ENCODE data around the gene SLC8B1.

SLC8B1 gene

DNA sequence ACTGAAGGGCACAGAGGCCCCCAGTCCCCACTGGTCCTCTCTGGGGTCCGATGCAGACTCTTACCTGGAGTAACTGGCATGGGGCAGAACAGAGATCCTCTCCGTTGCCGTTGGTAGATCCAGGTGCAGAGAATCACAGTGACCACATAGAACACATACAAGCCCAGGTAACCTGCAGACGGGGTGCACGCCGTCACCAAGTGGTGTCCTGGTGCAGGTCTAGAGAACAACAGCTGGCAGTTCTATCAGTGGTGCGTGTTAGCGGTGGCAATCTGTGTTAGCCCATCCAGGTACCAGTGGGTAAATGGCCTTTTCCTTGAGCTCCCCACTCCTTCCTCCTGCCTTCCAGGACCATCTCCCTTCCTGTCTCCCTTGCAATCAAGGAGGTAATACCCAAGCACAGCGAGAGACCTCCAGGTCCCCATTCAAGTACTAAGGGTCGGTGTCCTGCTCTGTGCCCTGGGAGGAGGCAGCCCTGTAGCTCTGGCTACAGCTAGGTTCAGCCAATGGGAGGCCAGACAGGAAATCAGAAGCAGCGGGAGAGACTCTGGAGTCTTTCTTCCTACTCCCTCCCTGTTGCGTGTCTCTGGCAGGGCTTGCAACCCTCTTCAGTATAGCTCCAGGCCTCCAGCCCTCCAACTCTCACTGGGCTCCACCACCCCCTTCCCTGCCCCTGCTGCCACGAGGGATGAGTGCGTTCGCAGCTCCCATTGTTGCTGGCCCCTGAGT lies 15.8 kb downstream of the SLC8B1 start:
- DNase-seq (no peak), ATAC-seq (no peak)

- DNase-seq (no peak), ATAC-seq (no peak)
These were observed 16.8 kb downstream of the SLC8B1 start for GRCh38 chr12:113318046-113318656.

DNA sequence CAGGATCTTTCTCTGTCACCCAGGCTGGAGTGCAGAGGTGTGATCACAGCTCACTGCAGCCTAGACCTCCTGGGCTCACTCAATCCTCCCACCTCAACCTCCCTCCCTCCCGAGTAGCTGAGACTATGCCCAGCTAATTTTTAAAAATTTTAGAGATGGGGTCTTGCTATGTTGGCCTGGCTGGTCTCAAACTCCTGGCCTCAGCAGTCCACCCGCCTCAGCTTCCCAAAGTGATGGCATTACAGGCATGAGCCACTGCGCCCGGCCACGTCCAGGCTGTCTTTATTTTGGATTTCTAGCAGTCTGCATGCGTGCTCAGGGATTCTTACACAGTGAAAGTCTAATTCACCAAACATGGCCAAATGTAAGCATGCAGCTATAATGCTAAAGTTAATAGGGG lies 17.8 kb downstream of the SLC8B1 start:
- no peak for DNase-seq
- ATAC-seq = no peak

GRCh38 chr12:113316155-113316554 lies 18.8 kb downstream of the SLC8B1 start:
- DNase-seq = no peak
- ATAC-seq = no peak

DNA sequence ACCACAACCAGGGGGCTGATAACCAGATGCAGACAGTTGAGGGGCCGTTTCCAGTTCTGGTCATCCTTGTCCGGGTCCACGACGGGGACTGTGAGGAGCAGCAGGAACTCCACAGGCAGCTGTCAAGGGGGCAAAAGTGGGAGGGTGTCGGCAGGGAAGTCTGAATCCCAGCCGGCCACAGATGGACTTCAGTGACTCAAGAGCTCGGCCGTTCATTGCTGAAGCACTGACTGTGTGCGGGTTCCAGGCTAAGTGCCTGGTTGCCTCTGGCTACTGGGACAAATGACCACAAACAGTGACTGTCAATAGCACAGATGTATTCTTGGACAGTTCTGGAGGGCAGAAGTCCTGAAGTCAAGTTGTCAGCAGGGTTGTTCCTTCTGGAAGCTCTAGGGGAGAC lies 19.6 kb downstream of the SLC8B1 start:
- DNase-seq (no peak), ATAC-seq (no peak)

DNA sequence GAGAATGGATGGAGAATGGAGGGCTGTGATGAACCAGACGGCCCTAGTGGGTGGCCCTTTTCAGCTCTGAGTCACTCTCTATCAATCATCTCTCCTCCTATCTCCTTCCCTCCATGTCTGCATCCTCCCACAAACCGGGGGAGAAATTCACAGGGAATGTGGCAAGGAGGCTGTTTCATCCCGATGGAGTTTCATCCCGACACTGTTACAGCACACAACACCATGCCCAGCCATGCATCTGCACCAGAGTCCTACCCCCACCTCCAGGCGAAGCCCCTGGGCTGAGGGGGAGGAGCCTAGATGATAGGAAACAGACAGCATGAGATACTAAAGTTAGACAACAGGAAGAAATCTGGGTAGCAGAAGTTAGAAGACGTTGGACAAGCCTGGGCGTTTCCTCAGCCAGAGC lies 20.8 kb downstream of the SLC8B1 start:
- ATAC-seq (no peak), DNase-seq (no peak)

- DNase-seq = no peak
- no peak for ATAC-seq
These were observed 24.4 kb downstream of the SLC8B1 start for GRCh38 chr12:113310489-113310888.

GRCh38 chr12:113306382-113306781 lies 28.5 kb downstream of the SLC8B1 start:
- no peak for ATAC-seq
- DNase-seq = no peak

GRCh38 chr12:113305281-113305856 lies 29.5 kb downstream of the SLC8B1 start:
- ATAC-seq (no peak), DNase-seq (no peak)

DNA sequence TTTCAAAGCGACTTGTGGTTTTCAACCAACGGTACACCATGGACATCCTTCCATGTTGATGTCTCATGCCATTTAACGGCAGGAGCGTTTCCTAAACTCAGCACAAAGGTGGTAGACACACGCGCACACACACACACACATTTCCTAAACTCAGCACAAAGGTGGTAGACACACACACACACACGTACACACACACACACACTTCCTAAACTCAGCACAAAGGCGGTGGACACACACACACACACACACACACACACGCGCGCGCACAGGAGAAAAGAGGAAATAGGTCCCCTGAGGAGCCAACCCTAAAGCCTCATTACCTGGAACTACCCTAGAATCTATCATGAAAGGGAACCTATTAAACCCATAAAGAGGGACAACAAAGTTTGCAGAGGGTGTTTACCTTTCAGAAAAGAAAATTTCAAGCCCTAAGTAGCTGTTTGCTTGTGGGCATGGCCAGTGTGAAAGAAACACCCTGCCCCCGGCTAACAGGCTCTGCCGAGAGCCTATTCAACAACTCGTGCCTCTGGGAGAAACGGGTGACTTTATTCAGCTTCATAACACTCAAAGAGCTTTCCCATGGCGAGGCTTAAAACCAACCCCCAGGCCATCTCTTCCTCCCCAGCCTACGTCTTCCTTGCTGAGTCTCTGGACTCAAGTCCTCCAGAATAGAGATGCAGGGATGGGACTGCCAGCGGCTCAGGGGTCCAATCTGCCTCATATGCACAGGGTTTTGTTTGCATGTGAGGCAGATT lies 31.8 kb downstream of the SLC8B1 start:
- DNase-seq (no peak), ATAC-seq (no peak)

DNA sequence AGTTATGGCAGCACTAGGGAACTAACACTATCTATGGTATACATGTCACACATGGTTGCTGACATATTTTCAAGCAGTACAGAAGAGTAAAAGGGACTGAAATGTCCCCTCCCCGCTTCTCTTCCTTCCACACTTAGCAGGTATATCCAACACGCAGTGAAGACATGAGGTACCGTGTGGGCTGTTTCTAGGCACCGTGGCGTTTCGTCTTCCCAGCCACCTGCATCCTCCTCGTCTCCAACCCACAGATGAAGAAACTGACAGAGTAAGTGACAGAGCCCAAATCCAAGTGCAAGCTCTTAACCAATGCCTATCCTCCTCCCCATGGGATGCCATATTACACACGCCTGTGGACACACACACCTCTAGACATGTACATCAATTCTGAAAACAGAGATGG lies 32.4 kb downstream of the SLC8B1 start:
- DNase-seq (no peak), ATAC-seq (no peak)

DNA sequence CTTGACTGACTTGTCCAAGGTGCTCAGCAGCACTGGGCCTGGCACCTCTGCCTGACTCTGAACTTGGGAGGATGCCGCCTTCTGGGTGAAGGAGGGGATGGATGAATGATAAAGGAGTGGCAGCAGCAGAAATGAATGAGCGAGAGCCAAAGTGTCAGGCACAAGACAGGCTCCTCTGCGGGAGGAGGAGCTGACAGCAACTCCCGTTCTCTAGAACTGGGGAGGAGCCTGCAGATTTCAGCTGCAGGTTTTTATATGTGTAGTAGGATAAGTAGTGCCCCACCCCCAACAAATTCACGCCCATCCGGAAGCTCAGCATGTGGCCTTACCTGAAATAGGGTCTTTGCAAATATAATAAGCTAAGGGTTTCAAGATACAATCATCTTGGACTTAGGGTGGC lies 33.1 kb downstream of the SLC8B1 start:
- no peak for ATAC-seq
- no peak for DNase-seq

DNA sequence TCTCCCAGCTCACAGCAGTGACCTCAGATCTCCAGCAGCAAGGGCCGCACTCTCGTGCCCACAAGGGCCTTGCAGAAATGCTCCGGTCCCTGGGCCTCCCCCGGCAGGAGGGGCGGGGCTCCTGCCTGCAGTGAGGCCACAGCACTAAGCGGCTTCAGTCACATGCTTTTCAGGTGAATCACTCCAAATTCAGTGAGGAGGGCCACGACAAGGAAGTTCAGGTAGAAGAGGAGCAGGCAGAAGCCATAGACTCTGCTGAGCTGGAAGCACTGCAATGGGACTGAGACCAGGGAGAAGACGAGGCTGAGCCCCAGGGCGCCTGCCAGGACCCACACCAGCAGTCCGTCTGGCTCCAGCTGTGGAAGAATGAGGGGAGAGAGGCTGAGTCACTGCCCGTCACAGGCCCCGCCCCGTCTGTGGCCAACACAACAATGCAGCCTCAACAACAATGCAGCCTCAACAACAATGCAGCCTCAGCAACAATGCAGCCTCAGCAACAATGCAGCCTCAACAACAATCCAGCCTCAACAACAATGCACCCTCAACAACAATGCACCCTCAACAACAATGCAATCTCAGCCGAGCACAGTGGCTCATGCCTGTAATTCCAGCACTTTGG lies 35.2 kb downstream of the SLC8B1 start:
- ATAC-seq (no peak), DNase-seq (no peak)

DNA sequence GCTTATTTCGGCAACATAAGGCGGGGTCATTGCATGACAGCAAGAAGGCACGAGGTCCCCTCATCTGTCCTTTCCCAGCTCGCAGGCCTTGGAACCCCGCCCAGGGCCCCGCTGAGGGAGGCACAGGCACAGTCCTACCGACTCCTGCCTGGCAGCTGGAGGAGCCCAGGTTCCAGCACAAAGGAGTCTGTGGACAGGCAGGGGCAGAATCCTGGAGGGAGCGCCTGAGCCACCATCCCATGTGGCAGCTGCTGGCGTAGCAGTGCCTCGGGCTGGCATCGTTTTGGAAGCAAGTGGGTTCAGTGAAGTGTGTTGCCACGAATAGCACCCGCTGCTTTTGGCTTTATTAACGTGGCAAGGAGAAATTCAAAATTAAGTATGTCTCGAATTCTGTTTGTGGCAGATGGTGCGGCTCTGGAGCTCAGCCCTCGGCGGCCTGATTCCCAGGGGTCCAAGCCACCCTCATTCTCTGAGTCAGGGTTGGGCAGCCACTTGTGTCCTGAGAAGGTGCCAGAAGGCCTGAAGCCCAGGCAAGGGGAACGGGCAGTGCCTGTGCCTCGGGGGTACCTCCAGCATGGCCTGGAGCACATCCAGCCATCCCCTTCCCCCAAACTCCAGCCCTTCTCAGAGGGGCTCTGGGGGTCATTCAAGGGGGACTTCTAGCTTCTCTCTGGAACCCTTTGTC lies 35.9 kb downstream of the SLC8B1 start:
- DNase-seq = no peak
- no peak for ATAC-seq

- no peak for ATAC-seq
- DNase-seq = no peak
These were observed 36.5 kb downstream of the SLC8B1 start for GRCh38 chr12:113298472-113298817.

DNA sequence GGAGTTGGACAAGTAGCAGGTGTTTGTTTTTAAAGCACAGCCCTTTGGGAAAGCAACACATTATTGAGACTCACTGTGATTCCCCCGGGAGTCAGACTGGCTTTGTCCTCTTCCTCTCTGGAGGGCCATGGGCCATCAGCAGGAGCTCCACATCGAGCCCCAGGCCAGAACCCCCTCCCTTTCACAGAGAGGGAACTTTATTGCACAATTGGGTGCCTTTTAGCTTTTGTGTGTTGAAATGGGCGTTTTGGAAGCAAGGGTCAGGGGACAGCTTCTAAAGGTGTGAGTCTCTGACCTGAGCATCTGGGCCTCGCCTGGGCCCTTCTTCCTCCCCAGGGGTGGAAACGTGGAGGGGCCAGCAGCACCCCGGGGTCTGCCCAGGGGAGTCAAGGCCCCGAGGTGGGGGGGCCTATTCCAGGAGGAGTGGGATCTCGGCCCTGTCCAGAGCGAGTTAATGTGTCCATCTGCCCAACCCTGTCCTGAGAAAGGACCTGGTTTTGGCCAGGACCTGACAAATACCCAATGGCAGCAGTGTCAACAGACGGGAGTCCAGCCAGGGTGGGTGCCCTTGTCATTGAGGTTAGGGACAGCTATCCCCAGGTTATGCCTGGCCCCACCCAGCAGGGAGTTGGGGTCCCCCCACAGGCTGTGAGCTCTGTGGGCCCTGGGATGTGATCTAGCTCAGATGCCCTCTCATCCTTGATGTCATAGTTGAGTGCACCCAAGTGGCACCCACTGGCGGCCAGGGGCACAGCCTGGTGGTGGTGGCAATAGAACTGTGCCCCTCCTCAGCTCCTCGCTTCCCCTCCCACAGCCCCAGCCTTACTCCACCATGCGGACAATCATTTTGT lies 37.1 kb downstream of the SLC8B1 start:
- ATAC-seq (peak; percentile 10), DNase-seq (no peak)

- ATAC-seq = no peak
- DNase-seq = no peak
These were observed 37.7 kb downstream of the SLC8B1 start for GRCh38 chr12:113297214-113297587.

GRCh38 chr12:113296557-113297213 lies 38.2 kb downstream of the SLC8B1 start:
- ATAC-seq (no peak), DNase-seq (no peak)

DNA sequence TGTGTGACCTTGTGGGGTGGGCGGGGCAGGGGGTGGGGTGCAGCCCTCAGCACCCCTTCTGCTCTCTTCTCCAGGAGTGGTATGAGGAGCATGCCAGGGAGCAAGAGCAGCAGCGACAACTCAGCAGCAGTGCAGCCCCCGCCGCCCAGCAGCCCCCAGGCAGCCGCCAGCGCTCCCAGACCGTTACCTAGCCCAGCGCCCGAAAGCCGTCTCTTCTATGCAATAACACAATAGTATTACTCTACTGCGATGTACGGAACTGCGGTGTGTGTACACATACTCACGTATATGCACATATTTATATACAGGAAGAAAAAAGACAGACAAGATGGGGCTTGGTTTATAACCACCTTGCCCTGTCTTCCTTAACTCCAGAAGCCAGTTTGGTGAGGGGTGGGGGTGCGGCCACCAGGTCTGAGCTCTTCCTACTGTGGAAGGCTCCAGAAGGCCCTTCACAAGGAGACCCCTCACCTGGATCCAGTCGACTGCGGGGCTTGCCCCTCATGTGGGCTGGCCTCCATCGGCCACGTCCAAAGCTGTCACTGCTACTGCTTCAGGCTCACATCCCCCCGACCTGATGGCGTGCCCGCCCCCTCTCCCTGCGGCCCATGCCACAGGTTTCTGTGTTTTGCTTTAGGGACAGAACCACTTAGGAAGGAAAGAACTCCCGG lies 38.9 kb downstream of the SLC8B1 start:
- ATAC-seq (no peak), DNase-seq (no peak)

DNA sequence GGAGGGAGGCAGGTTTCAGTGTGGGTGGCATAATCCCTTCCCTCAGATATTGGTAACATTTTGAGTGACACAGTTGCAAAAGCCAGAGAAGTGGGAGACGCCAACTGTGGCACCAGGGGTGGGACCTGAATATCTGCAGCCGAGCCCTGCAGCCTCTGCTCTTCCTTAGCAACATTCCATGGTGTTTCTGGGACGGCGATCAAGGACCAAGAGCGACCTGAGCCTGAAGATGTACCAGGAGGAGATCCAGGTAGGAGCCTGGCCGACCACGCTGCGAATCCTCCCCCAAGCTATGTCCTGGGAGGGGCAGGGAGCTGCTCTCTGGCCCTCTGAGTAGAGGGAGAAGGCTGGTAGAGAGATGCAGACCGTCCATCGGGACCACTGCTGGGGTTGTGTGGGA lies 41.8 kb downstream of the SLC8B1 start:
- DNase-seq (no peak), ATAC-seq (no peak)
